T-helper 1 cell treated with Interleukin-12 subunit alpha and Interleukin-12 subunit beta and Interleukin-4 antibody, amounts not matched to agents 30 μg/mL and 1 μg/mL, for 36 hours (primary cell): Measurements from ENCODE around the gene SMIM34.
"Not testable (repeated sequence)": the region's sequence is repeated elsewhere in the genome, so short reads cannot be mapped to it uniquely, and the experiment has no call there.

Experiments
- H3K27ac Mint-ChIP-seq: one replicate; pipeline ENCODE4 v1.8.0; 2021; ENCODE audit warnings: mild to moderate bottlenecking, mixed read lengths
- H3K27me3 Mint-ChIP-seq: one replicate; pipeline ENCODE4 v1.8.0; 2021; ENCODE audit warnings: low read depth, mixed read lengths
- H3K36me3 Mint-ChIP-seq: one replicate; pipeline ENCODE4 v1.8.0; 2021; ENCODE audit warnings: low read depth, mixed read lengths
- H3K4me1 Mint-ChIP-seq: one replicate; pipeline ENCODE4 v1.8.0; 2021; ENCODE audit warnings: low read depth, mixed read lengths
- H3K4me3 Mint-ChIP-seq: one replicate; pipeline ENCODE4 v1.8.0; 2021; ENCODE audit warnings: mild to moderate bottlenecking, moderate library complexity, mixed read lengths
- H3K9me3 Mint-ChIP-seq: one replicate; pipeline ENCODE4 v1.8.0; 2021; ENCODE audit warnings: mixed read lengths

SMIM34 gene

DNA sequence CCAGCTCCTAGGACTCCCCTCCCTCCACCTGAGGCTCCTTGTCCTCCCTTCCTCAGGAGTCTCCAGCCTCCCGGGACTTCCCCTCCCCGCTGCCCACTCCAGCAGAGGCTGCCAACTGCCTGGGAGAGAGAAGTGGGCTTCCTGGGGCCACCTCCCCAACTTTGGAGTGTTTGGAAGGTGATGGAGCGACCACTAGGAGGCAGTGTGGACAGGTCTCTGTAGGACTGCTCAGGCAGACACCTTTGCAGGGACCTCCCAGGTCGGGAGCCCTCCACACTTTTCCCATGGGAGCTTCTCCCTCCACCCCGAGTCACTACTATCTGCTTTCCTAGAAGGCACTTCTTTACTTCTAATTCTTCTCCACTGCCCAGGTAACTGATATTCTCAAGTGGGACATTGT lies 19.0 kb downstream of the SMIM34 start:
- not testable (repeated sequence) for H3K27ac Mint-ChIP-seq, H3K9me3 Mint-ChIP-seq, H3K27me3 Mint-ChIP-seq, H3K36me3 Mint-ChIP-seq, H3K4me1 Mint-ChIP-seq, H3K4me3 Mint-ChIP-seq

DNA sequence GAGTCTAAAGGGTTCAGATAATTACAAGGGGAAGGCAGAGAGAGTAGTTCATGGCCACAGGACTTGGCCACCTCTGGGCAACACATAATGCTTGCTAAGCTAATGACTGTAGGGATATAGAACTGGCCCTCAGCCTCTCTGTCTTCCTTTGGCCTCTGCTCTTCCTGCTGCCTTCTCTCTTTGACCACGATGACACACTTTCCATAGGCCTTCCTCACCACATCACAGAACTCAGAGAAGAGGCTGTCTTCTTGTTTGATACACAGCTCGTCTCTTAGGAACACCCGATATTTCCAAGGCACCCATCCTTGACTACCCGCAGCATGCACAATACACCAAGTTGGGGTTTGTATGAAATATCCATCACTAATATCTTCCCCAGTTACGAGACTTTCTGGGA lies 23.2 kb downstream of the SMIM34 start:
- H3K27ac Mint-ChIP-seq, H3K4me1 Mint-ChIP-seq, H3K27me3 Mint-ChIP-seq, H3K36me3 Mint-ChIP-seq, H3K4me3 Mint-ChIP-seq, H3K9me3 Mint-ChIP-seq: not testable (repeated sequence)

DNA sequence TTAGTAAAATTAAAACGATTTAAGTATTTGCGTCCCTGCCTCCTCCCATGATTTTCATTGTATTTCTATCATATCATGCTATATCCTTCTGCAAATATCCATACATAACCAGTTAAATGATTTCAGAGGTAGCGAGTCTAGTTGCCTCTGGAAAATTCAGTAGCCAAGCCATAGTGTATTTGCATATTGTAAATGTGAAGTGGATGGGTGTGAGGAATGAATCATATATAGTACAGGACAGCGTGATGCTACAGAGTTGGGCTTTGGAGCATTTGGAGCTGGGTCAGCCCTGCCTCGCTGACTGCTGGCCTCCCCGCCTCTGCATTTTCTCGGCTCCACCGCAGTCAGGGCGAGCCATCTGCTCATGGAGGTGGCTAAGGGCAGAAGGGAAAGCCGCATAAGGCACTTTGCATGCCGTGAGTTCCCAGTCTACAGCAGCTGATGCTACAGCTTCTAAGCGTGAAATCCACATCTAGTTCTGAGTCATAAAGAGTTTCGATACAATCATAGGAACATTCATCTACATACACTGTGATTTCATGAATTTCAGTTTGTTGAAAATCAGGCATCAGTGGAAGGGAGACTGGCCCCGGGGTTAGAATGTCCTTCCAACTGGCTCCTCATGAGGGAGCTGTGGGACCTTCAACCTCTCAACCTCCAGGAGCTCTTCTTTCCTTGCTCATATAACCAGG lies 39.9 kb downstream of the SMIM34 start:
- not testable (repeated sequence) for H3K9me3 Mint-ChIP-seq, H3K4me3 Mint-ChIP-seq, H3K27ac Mint-ChIP-seq, H3K36me3 Mint-ChIP-seq, H3K27me3 Mint-ChIP-seq, H3K4me1 Mint-ChIP-seq

DNA sequence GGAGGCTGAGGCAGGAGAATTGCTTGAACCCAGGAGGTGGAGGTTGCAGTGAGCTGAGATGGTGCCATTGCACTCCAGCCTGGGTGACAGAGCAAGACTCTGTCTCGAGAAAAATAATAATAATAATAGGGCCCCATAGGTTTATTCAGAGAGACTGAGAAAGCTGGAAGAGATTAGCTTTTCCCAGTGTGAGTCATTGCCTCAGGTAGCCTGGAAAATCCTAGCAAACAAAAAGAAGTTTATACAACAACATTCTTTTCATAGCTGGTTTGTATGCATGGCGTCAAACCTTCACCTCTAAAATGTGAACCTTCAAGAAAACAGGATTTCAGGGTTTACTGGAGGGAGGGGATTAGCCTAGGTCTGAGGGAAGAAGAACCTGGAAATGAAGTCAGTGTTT lies 40.6 kb downstream of the SMIM34 start:
- H3K9me3 Mint-ChIP-seq, H3K4me1 Mint-ChIP-seq, H3K27ac Mint-ChIP-seq, H3K36me3 Mint-ChIP-seq, H3K27me3 Mint-ChIP-seq, H3K4me3 Mint-ChIP-seq: not testable (repeated sequence)

DNA sequence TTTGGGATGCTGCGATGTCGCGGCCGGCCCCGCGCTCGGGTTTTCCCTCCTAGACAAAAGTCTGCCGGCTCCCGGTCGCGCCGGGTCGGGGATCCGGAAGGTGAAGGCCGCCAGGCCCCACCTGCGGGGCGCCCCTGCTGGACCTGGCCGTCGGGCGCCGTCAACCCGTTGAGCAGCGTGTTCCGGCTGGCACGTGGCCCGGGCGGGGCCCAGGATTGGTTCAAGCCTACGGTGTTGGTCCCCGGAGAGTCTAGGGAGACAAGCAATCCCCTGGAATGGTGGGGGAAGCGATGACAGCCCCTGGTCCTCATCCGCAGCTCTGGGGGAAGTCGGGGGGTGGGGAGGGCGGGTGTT lies 48.2 kb downstream of the SMIM34 start:
- H3K4me1 Mint-ChIP-seq, H3K27ac Mint-ChIP-seq, H3K9me3 Mint-ChIP-seq, H3K4me3 Mint-ChIP-seq, H3K27me3 Mint-ChIP-seq, H3K36me3 Mint-ChIP-seq: not testable (repeated sequence)

DNA sequence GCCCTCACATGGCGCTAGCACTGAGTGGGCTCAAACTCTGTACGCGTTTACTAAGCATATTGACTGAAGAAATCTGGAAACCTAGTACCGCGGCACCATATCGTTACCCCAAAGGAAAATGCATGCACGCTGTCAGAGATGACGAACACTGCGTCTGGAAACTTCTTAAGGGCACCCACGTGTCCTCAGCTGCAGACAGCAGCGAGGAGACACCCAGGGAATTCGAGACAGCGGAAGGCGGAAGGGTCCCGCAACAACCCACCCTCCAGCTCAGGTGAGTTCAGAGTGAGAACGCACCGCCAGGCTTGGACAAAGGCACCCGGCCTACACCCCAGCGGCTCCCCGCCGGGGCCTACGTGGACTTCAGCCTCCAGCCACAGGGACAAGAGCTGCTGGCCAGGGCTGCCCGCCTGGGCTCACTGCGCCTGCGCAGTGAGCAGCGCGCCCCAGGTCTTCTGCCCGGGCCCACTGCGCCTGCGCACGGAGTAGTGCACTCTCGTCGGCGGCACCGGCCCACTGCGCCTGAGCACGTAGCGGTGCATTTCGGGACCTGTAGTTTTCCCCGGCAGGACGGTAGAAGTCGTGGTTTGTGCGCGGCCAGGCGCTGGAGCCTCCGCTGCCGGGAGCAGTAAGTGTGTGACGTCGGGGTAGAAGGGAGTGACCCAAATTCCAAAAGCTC lies 48.7 kb downstream of the SMIM34 start, which contains the start of gene SMIM11:
SMIM11 (plus strand) TSS at position 568 of the 679 bp plus-strand sequence. CDS start 3,998 bp downstream, outside the sequence.
- H3K4me1 Mint-ChIP-seq, H3K4me3 Mint-ChIP-seq, H3K36me3 Mint-ChIP-seq, H3K9me3 Mint-ChIP-seq, H3K27ac Mint-ChIP-seq: not testable (repeated sequence)
- peaks cover 11% of the 10 kb centered on the region for H3K27me3 Mint-ChIP-seq

DNA sequence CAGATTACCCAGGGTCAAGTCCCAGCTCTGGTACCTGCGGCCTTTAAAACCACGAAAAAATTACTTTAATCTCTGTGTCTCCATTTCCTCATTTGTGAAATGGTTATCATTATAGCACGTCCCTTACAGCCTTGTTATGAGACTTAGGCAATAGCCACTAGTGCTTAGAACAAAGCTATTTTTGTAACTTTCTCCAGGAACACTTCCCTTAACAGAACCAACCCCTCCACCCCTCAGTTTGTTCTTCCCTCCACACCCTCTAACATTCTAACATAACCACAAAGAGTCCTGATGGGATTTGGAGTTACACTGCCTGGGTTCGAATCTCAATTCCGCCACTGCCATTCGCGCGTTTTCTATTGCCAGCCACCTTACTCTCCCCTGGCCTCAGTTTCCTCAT lies 49.3 kb downstream of the SMIM34 start:
- H3K27ac Mint-ChIP-seq, H3K4me1 Mint-ChIP-seq, H3K4me3 Mint-ChIP-seq, H3K36me3 Mint-ChIP-seq, H3K9me3 Mint-ChIP-seq: not testable (repeated sequence)
- H3K27me3 Mint-ChIP-seq, result peaks cover 17% of the 10 kb centered on the region

DNA sequence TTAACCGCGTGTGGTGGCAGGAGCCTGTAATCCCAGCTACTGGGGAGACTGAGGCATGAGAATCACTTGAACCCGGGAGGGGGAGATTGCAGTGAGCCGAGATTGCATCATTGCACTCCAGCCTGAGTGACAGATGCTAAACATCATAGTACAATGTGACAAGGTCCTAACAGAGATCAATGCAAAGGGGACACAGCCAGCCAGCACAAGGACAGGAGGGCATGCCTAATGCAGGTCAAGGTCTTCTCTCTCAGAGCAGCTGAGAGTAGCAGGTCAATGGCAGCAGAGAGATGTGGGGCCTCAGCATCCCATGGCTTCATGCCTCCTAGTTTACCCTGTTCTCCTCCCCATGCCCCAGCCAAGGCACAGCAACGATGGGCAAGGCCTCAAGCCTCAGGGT lies 51.4 kb downstream of the SMIM34 start:
- H3K27me3 Mint-ChIP-seq, result peaks cover 24% of the 10 kb centered on the region

DNA sequence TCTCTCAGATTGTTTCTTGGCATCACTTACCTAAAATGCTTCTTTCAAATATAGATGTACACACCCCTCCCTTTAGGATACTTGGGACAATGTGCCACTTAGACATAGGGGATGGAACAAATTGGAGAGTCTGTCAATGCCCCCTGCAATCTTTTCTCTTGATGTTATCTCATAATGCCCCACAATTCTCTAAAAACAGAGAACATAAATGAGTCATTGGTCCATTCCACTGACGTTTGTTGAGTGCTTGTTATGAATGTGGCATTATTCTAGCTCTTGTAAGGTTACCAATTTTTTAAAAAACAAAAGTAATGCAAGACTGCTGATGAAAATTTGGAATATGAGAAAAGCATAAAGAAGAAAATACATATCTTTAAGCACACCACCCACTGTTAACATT lies 54.0 kb downstream of the SMIM34 start:
- H3K27me3 Mint-ChIP-seq, result peaks cover 24% of the 10 kb centered on the region
- no peaks in the 10 kb centered on the region for H3K9me3 Mint-ChIP-seq
- H3K27ac Mint-ChIP-seq, result no peak overlapping the region
- H3K36me3 Mint-ChIP-seq, result no peaks in the 10 kb centered on the region
- peaks cover 1% of the 10 kb centered on the region for H3K4me1 Mint-ChIP-seq
- no peak overlapping the region for H3K4me3 Mint-ChIP-seq

More for the DNA sequence above, 51.4 kb downstream of the SMIM34 start:
- H3K27ac Mint-ChIP-seq, result no peak overlapping the region
- H3K4me3 Mint-ChIP-seq, result no peak overlapping the region
- H3K9me3 Mint-ChIP-seq, result no peaks in the 10 kb centered on the region
- H3K36me3 Mint-ChIP-seq, result no peaks in the 10 kb centered on the region
- peaks cover 1% of the 10 kb centered on the region for H3K4me1 Mint-ChIP-seq
